GM12865 (cell line): ENCODE results near the gene ZNF654.

ENCODE experiments used
- DNase-seq: peaks from one replicate; pipeline ENCODE4 v3.0.0; 2010; ENCODE audit warnings: low read depth
- H3K4me3 ChIP-seq: 2 replicates; pipeline ENCODE4 v1.5.1; 2011; ENCODE audit warnings: mild to moderate bottlenecking, low read depth, low read length, control low read depth
- TF ChIP-seq, protein P1 (sequence below): IDR thresholded peaks from 2 replicates; pipeline ENCODE4 v1.5.1; 2011; ENCODE audit warnings: low read length, control low read depth, low read depth, inconsistent platforms; ENCODE audit not compliant: insufficient read depth; ENCODE audit errors: missing control alignments

The ZNF654 gene

DNA sequence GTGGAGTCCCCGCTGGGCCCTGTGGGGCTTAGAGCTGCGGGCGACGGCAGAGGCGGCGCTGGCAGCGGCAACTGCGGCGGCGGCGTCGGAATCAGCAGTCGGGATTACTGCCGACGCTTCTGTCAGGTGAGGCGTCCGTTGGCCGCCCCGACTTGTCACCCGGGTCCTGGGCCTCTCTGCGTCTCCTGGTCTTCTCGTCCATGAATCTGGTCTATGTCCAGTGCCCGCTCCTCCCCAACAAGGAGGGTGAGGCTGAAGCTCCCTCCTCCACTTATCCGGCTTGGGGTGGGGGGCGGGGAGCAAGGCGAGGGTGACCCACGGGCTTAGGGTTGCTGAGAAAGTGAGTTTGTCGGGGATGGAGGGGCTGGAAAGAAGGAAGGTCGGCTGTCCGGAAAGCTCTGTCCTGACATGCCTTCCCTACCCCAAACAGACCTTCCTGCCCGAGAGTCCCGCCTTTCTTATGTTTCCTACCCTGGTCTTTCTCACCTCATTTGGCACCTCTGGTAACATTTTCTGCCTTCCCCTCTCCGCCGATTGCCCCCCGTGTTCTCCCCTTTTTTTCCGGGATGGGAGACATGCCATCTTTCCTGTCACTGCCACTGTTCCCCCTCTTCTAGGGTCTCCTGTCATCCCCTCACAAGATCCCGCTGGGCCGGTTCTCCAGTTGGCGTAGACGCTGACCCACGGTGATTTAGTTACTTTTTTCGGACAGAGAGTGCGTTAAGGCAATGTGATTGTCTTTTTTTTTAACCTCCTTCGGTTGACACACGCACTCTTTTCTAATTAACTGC, 520 bp downstream of the ZNF654 start:
- TF ChIP-seq, protein P1, sequence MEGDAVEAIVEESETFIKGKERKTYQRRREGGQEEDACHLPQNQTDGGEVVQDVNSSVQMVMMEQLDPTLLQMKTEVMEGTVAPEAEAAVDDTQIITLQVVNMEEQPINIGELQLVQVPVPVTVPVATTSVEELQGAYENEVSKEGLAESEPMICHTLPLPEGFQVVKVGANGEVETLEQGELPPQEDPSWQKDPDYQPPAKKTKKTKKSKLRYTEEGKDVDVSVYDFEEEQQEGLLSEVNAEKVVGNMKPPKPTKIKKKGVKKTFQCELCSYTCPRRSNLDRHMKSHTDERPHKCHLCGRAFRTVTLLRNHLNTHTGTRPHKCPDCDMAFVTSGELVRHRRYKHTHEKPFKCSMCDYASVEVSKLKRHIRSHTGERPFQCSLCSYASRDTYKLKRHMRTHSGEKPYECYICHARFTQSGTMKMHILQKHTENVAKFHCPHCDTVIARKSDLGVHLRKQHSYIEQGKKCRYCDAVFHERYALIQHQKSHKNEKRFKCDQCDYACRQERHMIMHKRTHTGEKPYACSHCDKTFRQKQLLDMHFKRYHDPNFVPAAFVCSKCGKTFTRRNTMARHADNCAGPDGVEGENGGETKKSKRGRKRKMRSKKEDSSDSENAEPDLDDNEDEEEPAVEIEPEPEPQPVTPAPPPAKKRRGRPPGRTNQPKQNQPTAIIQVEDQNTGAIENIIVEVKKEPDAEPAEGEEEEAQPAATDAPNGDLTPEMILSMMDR, result no peak
- no peak for DNase-seq

DNA sequence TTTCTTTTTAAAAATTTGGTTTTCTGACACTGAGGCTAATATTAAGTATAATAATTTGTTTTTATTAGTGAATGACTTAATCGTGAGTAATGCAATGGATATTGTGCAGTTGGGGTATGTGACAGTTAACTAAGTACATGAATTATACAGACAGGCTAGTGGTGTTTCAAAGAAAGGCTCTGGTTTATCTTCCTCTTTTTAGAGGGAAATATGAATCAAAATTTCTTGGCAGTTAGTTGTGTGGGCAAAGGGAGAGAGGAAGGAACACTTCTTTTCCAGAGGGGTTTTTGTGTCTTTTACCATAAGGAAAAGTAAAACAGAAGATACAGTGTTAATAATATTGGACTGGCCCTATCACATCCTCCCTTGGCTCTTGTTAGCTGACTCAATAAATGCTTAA, 2.7 kb downstream of the ZNF654 start:
- TF ChIP-seq, protein P1, result no peak
- peak overlapping the region; percentile 67 for H3K4me3 ChIP-seq
- no peak for DNase-seq

More for the DNA sequence above, 520 bp downstream of the ZNF654 start:
- H3K4me3 ChIP-seq, result peak overlapping the region; percentile 67

DNA sequence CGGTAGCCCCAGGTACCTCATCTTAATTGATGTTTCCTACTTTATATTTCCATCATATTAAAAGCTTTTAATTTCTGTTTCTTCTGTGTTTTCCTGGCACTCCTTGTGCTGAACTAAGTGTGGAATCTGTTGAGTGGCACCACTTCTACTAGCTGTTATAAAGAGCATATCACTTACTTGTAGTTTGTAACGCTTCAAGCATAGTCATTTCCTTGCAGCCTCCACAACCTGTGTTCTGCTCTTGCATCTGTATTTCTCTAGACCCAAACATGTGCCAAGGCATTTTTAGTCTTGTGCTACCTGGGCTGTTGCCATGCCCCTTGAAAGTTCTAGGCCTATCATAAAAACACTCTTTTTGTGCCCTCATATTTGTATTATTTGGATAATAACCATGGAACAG, 16.0 kb downstream of the ZNF654 start:
- DNase-seq, result no peak

DNA sequence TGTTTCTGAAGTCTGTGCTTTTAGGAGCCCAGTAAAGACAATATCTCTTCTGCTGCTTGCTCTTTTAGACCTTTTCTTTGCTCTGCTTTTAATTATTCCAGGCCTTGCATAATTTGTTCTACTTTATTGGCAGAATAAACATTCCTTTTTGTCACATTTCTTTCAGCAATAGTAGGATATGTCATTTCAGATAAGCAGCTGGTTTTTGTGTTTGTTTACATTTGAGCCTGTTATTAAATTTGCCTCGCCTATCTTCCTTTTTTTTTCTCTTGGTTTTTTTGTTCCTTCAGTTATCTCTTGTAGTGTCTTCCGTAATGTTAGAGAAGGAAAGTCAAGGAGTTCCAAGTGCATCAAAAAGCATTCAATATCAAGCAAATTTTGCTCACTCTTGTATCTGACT, 16.4 kb downstream of the ZNF654 start:
- TF ChIP-seq, protein P1, result no peak
- H3K4me3 ChIP-seq, result no peak overlapping the region
- DNase-seq, result no peak

More for the DNA sequence above, 16.0 kb downstream of the ZNF654 start:
- no peak overlapping the region for H3K4me3 ChIP-seq
- TF ChIP-seq, protein P1, result no peak

DNA sequence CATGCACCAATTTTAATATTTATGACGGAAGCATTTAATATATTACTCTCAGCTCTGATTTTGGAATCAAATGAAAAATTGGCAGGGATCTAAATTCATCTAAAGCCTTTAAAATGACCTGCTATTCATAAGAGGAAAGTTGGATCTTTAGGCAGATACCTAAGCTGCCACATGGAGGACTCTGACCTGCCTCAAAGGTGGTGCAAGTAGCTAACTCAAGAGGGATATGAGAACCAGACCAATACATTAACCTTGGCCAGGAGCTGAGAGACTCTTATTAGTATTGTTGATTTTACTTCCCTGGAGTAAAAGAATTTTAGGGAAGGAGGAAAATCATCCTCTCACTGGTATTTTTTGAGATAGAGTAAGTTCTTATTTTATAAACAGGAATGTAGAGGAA, 17.7 kb downstream of the ZNF654 start:
- TF ChIP-seq, protein P1, result no peak
- no peak overlapping the region for H3K4me3 ChIP-seq
- no peak for DNase-seq

DNA sequence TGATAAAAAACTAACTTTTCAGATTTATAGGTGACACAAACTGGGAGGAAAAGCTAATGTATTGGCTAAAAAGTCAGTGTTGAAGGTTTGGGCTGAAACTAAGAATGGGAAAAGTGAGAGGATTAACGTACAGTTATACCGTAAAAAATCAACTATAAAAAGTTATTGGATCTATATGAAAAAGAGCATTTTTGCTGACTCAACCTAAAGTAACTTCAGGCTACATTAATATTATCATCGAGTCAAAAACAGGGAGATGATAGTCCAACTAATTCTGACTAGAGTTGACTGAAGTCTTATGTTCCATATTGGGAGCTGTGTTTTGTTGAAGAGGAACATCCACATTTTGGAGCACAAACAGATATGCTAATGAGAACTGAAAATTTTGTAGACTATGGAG, 19.9 kb downstream of the ZNF654 start:
- no peak for DNase-seq
- TF ChIP-seq, protein P1, result no peak
- no peak overlapping the region for H3K4me3 ChIP-seq

DNA sequence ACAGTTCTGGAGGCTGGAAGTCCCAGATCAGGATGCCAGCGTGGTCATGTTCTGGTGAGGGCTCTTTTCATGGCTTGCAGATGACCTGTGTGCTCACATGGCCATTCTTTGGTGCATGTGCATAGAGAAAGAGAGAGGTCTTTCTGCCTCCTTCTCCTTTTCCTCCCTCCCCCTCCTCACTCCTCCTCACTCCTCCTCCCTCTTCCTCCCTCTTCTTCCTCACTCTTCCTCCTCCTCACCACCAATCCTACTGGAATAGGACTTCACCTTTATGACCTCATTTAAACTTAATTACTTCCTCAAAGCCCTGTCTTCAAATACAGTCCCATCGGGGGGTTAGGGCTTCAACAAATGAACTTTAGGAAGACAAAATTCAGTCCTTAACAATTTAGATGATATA, 23.8 kb downstream of the ZNF654 start:
- H3K4me3 ChIP-seq, result no peak overlapping the region
- no peak for DNase-seq
- TF ChIP-seq, protein P1, result no peak
